Osteoblast (primary cell): ENCODE results near the gene TECPR2. TPM values are rescaled to one million over a fixed set of nuclear protein-coding genes. Genes with fewer than 3 reads are reported as not detected.

ENCODE experiments used
- DNase-seq: peaks from one replicate; pipeline ENCODE4 v3.0.0; 2011; ENCODE audit warnings: low spot score, mixed read lengths; ENCODE audit not compliant: insufficient read length; ENCODE audit errors: missing footprints
- H2AFZ ChIP-seq: 2 replicates; pipeline ENCODE4 v1.6.0; 2011; ENCODE audit warnings: mild to moderate bottlenecking, low read length
- H3K27ac ChIP-seq: 2 replicates; pipeline ENCODE4 v1.5.1; 2011; ENCODE audit warnings: mild to moderate bottlenecking, low read depth, low read length, moderate library complexity
- H3K27me3 ChIP-seq: 2 replicates; pipeline ENCODE4 v1.6.0; 2012; ENCODE audit warnings: mild to moderate bottlenecking, control low read depth, inconsistent platforms, low read length, moderate library complexity; ENCODE audit not compliant: insufficient read depth
- H3K36me3 ChIP-seq: 2 replicates; pipeline ENCODE4 v1.5.1; 2011; ENCODE audit warnings: mild to moderate bottlenecking, low read length, control low read depth, moderate library complexity; ENCODE audit not compliant: insufficient read depth
- H3K4me1 ChIP-seq: 2 replicates; pipeline ENCODE4 v1.5.1; 2011; ENCODE audit warnings: mild to moderate bottlenecking, low read length, control low read depth, moderate library complexity; ENCODE audit not compliant: insufficient read depth
- H3K4me2 ChIP-seq: 2 replicates; pipeline ENCODE4 v1.6.0; 2011; ENCODE audit warnings: mild to moderate bottlenecking, low read length; ENCODE audit not compliant: insufficient read depth
- H3K4me3 ChIP-seq: fragments of 200-600 bp; sonication (generic); 3 replicates; pipeline ENCODE4 v1.5.1; 2012; ENCODE audit warnings: mild to moderate bottlenecking, low read length, inconsistent platforms; ENCODE audit not compliant: insufficient read depth
- H3K79me2 ChIP-seq: 2 replicates; pipeline ENCODE4 v1.6.0; 2012; ENCODE audit warnings: mild to moderate bottlenecking, low read length, control low read depth, inconsistent platforms; ENCODE audit not compliant: insufficient read depth
- H3K9me3 ChIP-seq: 2 replicates; pipeline ENCODE4 v1.5.1; 2011; ENCODE audit warnings: low read depth, low read length, control low read depth
- H4K20me1 ChIP-seq: 2 replicates; pipeline ENCODE4 v1.6.0; 2012; ENCODE audit warnings: mild to moderate bottlenecking, low read length, control low read depth; ENCODE audit not compliant: insufficient read depth
- CTCF ChIP-seq: IDR thresholded peaks from 2 replicates; pipeline ENCODE4 v1.5.1; 2011; ENCODE audit warnings: mild to moderate bottlenecking, low read depth, low read length, moderate library complexity; ENCODE audit errors: extremely low read depth
- total RNA-seq: library from RNA; depleted of rRNA; stranded (reverse); fragments of >200 nt; gene quantifications from 2 replicates; pipeline ENCODE4 v1.2.3, GENCODE V29; 2012

Gene TECPR2
- total RNA-seq, 1 donor, result 13.0 TPM

- H2AFZ ChIP-seq, result no peak overlapping the region
- no peaks in the 10 kb centered on the region for H3K79me2 ChIP-seq
- DNase-seq, result no peak
- no peak overlapping the region for H3K27ac ChIP-seq
- H3K36me3 ChIP-seq, result no peaks in the 10 kb centered on the region
- H3K27me3 ChIP-seq, result no peaks in the 10 kb centered on the region
- no peaks in the 10 kb centered on the region for H3K9me3 ChIP-seq
- no peak overlapping the region for H3K4me2 ChIP-seq
- no peak overlapping the region for H3K4me3 ChIP-seq
- TF ChIP-seq CTCF, result no peak
- H3K4me1 ChIP-seq, result peaks cover 10% of the 10 kb centered on the region
- no peaks in the 10 kb centered on the region for H4K20me1 ChIP-seq
Measured at GRCh38 chr14:102523200-102523568, 160.4 kb downstream of the TECPR2 start.

GRCh38 chr14:102523569-102524450 lies 161.1 kb downstream of the TECPR2 start:
- H2AFZ ChIP-seq, result peak overlapping the region; percentile 63
- no peaks in the 10 kb centered on the region for H3K27me3 ChIP-seq
- H3K4me1 ChIP-seq, result peaks cover 10% of the 10 kb centered on the region

GRCh38 chr14:102524451-102525218 lies 161.9 kb downstream of the TECPR2 start:
- H3K36me3 ChIP-seq, result no peaks in the 10 kb centered on the region
- H3K4me1 ChIP-seq, result peaks cover 10% of the 10 kb centered on the region
- DNase-seq, result peak; percentile 100
- peak overlapping the region; percentile 100 for H3K4me2 ChIP-seq
- H2AFZ ChIP-seq, result peak overlapping the region; percentile 99
- H3K9me3 ChIP-seq, result no peaks in the 10 kb centered on the region
- H4K20me1 ChIP-seq, result no peaks in the 10 kb centered on the region
- no peaks in the 10 kb centered on the region for H3K27me3 ChIP-seq
- H3K27ac ChIP-seq, result peak overlapping the region; percentile 67
- TF ChIP-seq CTCF, result peak; percentile 95
- H3K79me2 ChIP-seq, result no peaks in the 10 kb centered on the region
- peak overlapping the region; percentile 90 for H3K4me3 ChIP-seq

More at GRCh38 chr14:102523569-102524450, 161.1 kb downstream of the TECPR2 start:
- no peak for TF ChIP-seq CTCF
- H3K79me2 ChIP-seq, result no peaks in the 10 kb centered on the region
- no peaks in the 10 kb centered on the region for H3K9me3 ChIP-seq
- H3K4me3 ChIP-seq, result peak overlapping the region; percentile 90
- peak overlapping the region; percentile 100 for H3K4me2 ChIP-seq
- no peak overlapping the region for H3K27ac ChIP-seq
- no peaks in the 10 kb centered on the region for H3K36me3 ChIP-seq
- no peaks in the 10 kb centered on the region for H4K20me1 ChIP-seq
- DNase-seq, result peak; percentile 62
